PC-9 (cell line): ENCODE data around the gene RASSF3. TPM values are rescaled to one million over a fixed set of nuclear protein-coding genes. Genes with fewer than 3 reads are reported as not detected.

Source experiments
- Bru-seq: library from RNA; stranded (reverse); fragments of 400-500 nt; gene quantifications from one replicate; lab custom pipeline; 2021; lab: Mats Ljungman, UMichigan
- BruChase-seq, 2 experiments: library from RNA; stranded (reverse); fragments of 400-500 nt; gene quantifications; one replicate each; lab custom pipeline; 2021; lab: Mats Ljungman, UMichigan
- BruUV-seq: library from RNA; stranded (reverse); fragments of 400-500 nt; replicated peaks from 2 replicates; lab custom pipeline; 2021; lab: Mats Ljungman, UMichigan
- CTCF ChIA-PET: fragments of 300-600 bp; sonication (Branson Sonifier 250); formaldehyde crosslinking; loops from one replicate; lab custom pipeline; 2022; ENCODE audit warnings: antibody characterized with exemption; lab: Charles Lee
- POLR2A ChIA-PET: fragments of 300-600 bp; sonication (Branson Sonifier 250); formaldehyde crosslinking; loops from one replicate; lab custom pipeline; 2022; ENCODE audit warnings: antibody characterized with exemption; ENCODE audit not compliant: unreplicated experiment; lab: Charles Lee
- DNase-seq, 2 experiments: peaks; one replicate each; pipeline versions ENCODE4 v3.0.0 to v3.0.0-alpha.2; 2015 to 2022; ENCODE audit warnings: mixed read lengths in 1 of 2
- H2AFZ ChIP-seq: fragments of 200-600 bp; sonication (generic); 2 replicates; pipeline ENCODE4 v1.8.1; 2017; ENCODE audit warnings: antibody characterized with exemption
- H3F3A ChIP-seq: fragments of 200-600 bp; sonication (generic); 2 replicates; pipeline ENCODE4 v1.8.1; 2017; ENCODE audit warnings: antibody characterized with exemption, mild to moderate bottlenecking, low read depth; ENCODE audit not compliant: insufficient read depth
- H3K27ac ChIP-seq: fragments of 200-600 bp; sonication (generic); 2 replicates; pipeline ENCODE4 v1.6.1; 2016; ENCODE audit warnings: mixed run types
- H3K27me3 ChIP-seq: fragments of 200-600 bp; sonication (generic); 2 replicates; pipeline ENCODE4 v1.6.1; 2016; ENCODE audit warnings: low read depth, mixed run types; ENCODE audit not compliant: insufficient read depth
- H3K36me3 ChIP-seq: fragments of 200-600 bp; sonication (generic); 2 replicates; pipeline ENCODE4 v1.6.1; 2016; ENCODE audit warnings: low read depth, mixed run types
- H3K4me1 ChIP-seq: fragments of 200-600 bp; sonication (generic); replicated peaks from 2 replicates; pipeline ENCODE4 v1.6.1; 2016; ENCODE audit warnings: mixed run types; ENCODE audit not compliant: insufficient read depth
- H3K4me2 ChIP-seq: fragments of 200-600 bp; sonication (generic); 2 replicates; pipeline ENCODE4 v1.6.1; 2017; ENCODE audit warnings: mixed run types
- H3K4me3 ChIP-seq: fragments of 200-600 bp; sonication (generic); 2 replicates; pipeline ENCODE4 v1.6.1; 2016; ENCODE audit warnings: mixed run types
- H3K79me2 ChIP-seq: fragments of 200-600 bp; sonication (generic); 2 replicates; pipeline ENCODE4 v1.6.1; 2017; ENCODE audit warnings: low read depth, mixed run types
- H3K9me2 ChIP-seq: fragments of 200-600 bp; sonication (generic); 2 replicates; pipeline ENCODE4 v1.8.1; 2017; ENCODE audit warnings: mild to moderate bottlenecking; ENCODE audit not compliant: insufficient read depth
- H3K9me3 ChIP-seq: fragments of 200-600 bp; sonication (generic); 2 replicates; pipeline ENCODE4 v1.8.1; 2016; ENCODE audit warnings: low read depth; ENCODE audit not compliant: insufficient read depth
- H4K20me1 ChIP-seq: fragments of 200-600 bp; sonication (generic); 2 replicates; pipeline ENCODE4 v1.8.1; 2017; ENCODE audit not compliant: insufficient read depth
- EZH2 ChIP-seq: fragments of 200-600 bp; sonication (generic); IDR thresholded peaks from 2 replicates; pipeline ENCODE4 v1.8.0; 2017; ENCODE audit warnings: antibody characterized with exemption, low read depth
- intact Hi-C: fragments of 100-400 bp; cut with micrococcal nuclease; formaldehyde crosslinking; loops from one replicate; pipeline ENCODE4 v1.10.0; 2022; ENCODE audit not compliant: unreplicated experiment
- long read RNA-seq: library from polyadenylated mRNA; stranded (forward); transcript quantifications from one replicate; pipeline ENCODE4 v2.0.0, GENCODE V29; 2022
- total RNA-seq: library from RNA; stranded (reverse); gene quantifications from 2 replicates; pipeline ENCODE4 v1.2.3, GENCODE V29; 2021
- TF ChIP-seq, protein P1 (sequence below): fragments of 200-600 bp; sonication (generic); conservative IDR thresholded peaks from 2 replicates; pipeline ENCODE4 v1.6.1; 2017; ENCODE audit warnings: mixed run types, antibody characterized with exemption, mild to moderate bottlenecking, moderate library complexity

RASSF3 gene, protein sequence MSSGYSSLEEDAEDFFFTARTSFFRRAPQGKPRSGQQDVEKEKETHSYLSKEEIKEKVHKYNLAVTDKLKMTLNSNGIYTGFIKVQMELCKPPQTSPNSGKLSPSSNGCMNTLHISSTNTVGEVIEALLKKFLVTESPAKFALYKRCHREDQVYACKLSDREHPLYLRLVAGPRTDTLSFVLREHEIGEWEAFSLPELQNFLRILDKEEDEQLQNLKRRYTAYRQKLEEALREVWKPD
- 32.4 and 38.9 TPM in 2 replicates for total RNA-seq
- percentile 69 among the genes with signal in this experiment for Bru-seq, nascent RNA
- BruChase-seq, experiment 1, labeled RNA remaining after a 2-hour chase = percentile 62 among the genes with signal in this experiment
- BruChase-seq, experiment 2, labeled RNA remaining after a 6-hour chase = percentile 66 among the genes with signal in this experiment
- long read RNA-seq, transcript RASSF3-204 (5 exons, 3,492 nt) = major isoform, 19 of 23 reads
- long read RNA-seq, partial matches to known transcripts = 0 of 23 reads
- long read RNA-seq, other reads (novel, unspliced or antisense) = 4 of 23 reads

DNA sequence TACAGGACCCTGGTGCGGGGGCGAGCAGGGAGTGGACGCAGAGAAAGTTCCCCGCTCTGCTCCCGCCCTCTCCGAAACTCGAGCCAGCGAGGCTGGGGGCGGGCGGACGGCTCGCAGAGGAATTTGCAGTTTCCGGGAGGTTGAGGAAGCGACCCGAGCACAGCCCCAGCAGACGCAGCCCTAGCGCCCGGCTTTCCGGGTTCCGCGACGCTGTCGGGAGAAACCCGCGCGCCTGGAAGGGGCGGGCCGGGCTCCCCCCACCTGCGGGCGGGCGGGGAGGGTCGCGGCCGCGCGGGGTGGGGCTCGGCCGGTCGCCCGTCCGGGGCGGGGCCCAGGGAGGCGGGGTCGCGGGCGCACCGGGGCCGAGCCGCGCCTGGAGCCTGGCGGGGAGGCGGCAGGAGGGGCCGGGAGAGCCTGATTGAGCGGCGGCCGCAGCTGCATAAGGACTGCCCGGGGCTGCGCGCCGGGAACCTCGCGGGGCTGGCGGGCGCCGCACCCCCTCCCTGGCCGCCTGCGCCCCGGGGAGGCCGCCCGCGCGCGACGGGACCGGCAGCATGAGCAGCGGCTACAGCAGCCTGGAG lies at the start of gene RASSF3:
RASSF3 (plus strand) TSS at position 417 of the 581 bp plus-strand sequence; CDS start at position 555, 138 bp downstream.
- Histone ChIP-seq H3K9me2 (no peaks in the 10 kb centered on the region), H3F3A (peaks cover 31% of the 10 kb centered on the region), H3K27ac (peak within 1 kb of the TSS; percentile 94), H3K9me3 (no peaks in the 10 kb centered on the region), H3K4me1 (peaks cover 21% of the 10 kb centered on the region), H3K4me3 (peak within 1 kb of the TSS; percentile 87), H3K79me2 (peaks cover 45% of the 10 kb centered on the region), H3K27me3 (no peaks in the 10 kb centered on the region), H2AFZ (peak within 1 kb of the TSS; percentile 92), H3K4me2 (peak within 1 kb of the TSS; percentile 96), H3K36me3 (no peaks in the 10 kb centered on the region), H4K20me1 (no peaks in the 10 kb centered on the region)
- CTCF ChIA-PET = no interaction called here
- intact Hi-C loops = loop anchor here (1.0 to 2.0 kb wide), 3 partner anchors 29 to 86 kb away; no protein-coding TSS in a partner anchor
- TF ChIP-seq EZH2 = no peak
- TF ChIP-seq, protein P1, sequence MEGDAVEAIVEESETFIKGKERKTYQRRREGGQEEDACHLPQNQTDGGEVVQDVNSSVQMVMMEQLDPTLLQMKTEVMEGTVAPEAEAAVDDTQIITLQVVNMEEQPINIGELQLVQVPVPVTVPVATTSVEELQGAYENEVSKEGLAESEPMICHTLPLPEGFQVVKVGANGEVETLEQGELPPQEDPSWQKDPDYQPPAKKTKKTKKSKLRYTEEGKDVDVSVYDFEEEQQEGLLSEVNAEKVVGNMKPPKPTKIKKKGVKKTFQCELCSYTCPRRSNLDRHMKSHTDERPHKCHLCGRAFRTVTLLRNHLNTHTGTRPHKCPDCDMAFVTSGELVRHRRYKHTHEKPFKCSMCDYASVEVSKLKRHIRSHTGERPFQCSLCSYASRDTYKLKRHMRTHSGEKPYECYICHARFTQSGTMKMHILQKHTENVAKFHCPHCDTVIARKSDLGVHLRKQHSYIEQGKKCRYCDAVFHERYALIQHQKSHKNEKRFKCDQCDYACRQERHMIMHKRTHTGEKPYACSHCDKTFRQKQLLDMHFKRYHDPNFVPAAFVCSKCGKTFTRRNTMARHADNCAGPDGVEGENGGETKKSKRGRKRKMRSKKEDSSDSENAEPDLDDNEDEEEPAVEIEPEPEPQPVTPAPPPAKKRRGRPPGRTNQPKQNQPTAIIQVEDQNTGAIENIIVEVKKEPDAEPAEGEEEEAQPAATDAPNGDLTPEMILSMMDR = no peak
- BruUV-seq = no TSS peak
- peak; percentile 70 to 85 for DNase-seq
- POLR2A ChIA-PET = interaction anchor here (0.8 kb wide), 1 partner anchor 13 kb away, joined by 7 read pairs; no protein-coding TSS in a partner anchor

DNA sequence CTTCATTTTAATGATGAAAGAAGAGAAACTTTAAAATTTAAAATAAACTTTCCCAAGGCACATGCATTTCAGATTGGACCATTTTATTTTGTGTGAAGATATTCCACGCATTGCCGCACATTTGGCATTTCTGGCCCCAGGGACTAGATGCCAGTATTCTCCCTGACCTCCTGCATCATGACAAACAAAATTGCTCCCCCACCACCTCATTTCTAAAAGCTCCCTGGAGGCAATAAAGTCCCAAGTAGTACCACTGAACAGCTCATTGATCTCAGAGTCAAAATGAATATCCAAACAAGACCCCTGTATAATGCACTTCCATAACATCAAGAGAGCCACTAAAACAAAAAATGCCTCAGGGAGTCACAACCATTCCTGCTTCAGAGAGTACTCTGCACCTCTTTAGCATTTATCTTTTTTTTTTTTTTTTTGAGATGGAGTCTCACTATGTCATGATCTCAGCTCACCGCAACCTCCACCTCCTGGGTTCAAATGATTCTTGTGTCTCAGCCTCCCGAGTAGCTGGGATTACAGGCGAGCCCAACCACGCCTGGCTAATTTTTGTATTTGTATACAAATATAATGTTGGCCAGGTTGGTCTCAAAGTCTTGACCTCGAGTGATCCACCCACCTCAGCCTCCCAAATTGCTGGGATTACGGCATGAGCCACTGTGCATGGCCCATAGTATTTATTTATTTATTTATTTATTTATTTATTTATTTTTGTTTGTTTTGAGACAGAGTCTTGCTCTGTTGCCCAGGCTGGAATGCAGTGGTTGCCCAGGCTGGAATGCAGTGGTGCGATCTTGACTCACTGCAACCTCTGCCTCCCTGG lies 48.8 kb upstream of the RASSF3 start:
- CTCF ChIA-PET = interaction anchor here (1.0 to 1.3 kb wide), 2 partner anchors 12 to 136 kb away, joined by 3 to 4 read pairs; no protein-coding TSS in a partner anchor
- peak overlapping the region; percentile 54 for H3K4me2 ChIP-seq
- intact Hi-C loops = no loop called here

More for the DNA sequence above, 48.8 kb upstream of the RASSF3 start:
- POLR2A ChIA-PET = interaction anchor here (0.6 kb wide), 1 partner anchor 220 kb away, joined by 14 read pairs; no protein-coding TSS in a partner anchor
- H4K20me1 ChIP-seq = no peaks in the 10 kb centered on the region
- no peaks in the 10 kb centered on the region for H3K9me3 ChIP-seq
- no peak for DNase-seq
- peaks cover 6% of the 10 kb centered on the region for H3F3A ChIP-seq
- no peaks in the 10 kb centered on the region for H3K9me2 ChIP-seq
- no peaks in the 10 kb centered on the region for H3K27me3 ChIP-seq
- H2AFZ ChIP-seq = no peak overlapping the region
- TF ChIP-seq, protein P1 = no peak
- TF ChIP-seq EZH2 = no peak
- no peaks in the 10 kb centered on the region for H3K36me3 ChIP-seq
- no TSS peak for BruUV-seq
- H3K4me1 ChIP-seq = peaks cover 19% of the 10 kb centered on the region
- peak overlapping the region; percentile 36; the same call in 1 of the 2 replicates for H3K27ac ChIP-seq
- no peaks in the 10 kb centered on the region for H3K79me2 ChIP-seq
- H3K4me3 ChIP-seq = no peak overlapping the region
